22Rv1 (cell line): ENCODE results near the gene ZNF608.

Experiments
- H3K27ac ChIP-seq: fragments of 450-650 bp; 2 replicates; pipeline ENCODE4 v1.5.1; 2017
- ZFX ChIP-seq: fragments of 450-650 bp; IDR thresholded peaks from 2 replicates; pipeline ENCODE4 v1.6.1; 2017; ENCODE audit warnings: antibody characterized with exemption, borderline replicate concordance
- TF ChIP-seq, protein P1 (sequence below): fragments of 450-650 bp; IDR thresholded peaks from 2 replicates; pipeline ENCODE4 v1.5.1; 2017; ENCODE audit warnings: mild to moderate bottlenecking

The ZNF608 gene

DNA sequence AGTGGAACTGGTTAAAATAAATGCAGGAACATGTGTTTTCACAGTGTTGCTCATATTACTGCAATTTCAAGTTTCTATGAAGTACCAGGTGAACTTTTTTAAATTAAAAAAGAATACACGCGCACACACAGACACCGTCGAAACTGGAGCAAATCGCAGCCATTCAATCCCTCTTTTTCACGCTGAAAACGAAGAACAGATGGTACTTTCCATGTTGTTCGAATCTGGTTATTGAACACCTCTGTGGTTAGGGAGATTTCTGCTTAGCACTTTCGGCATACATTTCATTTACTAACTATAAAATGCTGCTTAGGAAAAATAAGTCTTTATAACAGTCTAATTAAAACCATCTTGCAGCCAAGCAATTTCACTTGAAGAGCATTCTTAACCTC is 6.8 kb downstream of the ZNF608 start:
- H3K27ac ChIP-seq, result no peak overlapping the region
- no peak for TF ChIP-seq ZFX
- TF ChIP-seq, protein P1, sequence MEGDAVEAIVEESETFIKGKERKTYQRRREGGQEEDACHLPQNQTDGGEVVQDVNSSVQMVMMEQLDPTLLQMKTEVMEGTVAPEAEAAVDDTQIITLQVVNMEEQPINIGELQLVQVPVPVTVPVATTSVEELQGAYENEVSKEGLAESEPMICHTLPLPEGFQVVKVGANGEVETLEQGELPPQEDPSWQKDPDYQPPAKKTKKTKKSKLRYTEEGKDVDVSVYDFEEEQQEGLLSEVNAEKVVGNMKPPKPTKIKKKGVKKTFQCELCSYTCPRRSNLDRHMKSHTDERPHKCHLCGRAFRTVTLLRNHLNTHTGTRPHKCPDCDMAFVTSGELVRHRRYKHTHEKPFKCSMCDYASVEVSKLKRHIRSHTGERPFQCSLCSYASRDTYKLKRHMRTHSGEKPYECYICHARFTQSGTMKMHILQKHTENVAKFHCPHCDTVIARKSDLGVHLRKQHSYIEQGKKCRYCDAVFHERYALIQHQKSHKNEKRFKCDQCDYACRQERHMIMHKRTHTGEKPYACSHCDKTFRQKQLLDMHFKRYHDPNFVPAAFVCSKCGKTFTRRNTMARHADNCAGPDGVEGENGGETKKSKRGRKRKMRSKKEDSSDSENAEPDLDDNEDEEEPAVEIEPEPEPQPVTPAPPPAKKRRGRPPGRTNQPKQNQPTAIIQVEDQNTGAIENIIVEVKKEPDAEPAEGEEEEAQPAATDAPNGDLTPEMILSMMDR, result no peak

GRCh38 chr5:124738681-124739633 is 7.5 kb downstream of the ZNF608 start:
- no peak for TF ChIP-seq ZFX
- TF ChIP-seq, protein P1, result no peak
- no peak overlapping the region for H3K27ac ChIP-seq

DNA sequence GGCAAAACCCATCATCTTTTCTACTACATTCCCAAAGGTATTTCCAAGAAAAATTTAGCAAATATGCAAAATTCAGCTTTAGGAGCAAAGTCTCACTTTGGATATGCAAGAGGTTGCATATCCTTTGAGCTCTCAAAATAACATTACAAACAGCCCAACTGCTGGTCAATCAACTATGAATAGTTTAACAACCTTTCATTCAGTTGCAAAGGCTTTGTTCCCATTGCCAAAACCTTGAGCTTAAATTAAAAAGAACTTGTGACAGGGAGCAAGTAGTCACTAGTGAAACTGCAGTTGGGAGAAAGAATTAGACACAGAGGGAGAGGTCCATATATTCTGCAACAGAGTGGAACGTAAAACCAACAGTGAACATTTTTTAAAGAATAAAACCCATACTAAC is 8.8 kb downstream of the ZNF608 start:
- TF ChIP-seq, protein P1, result no peak
- no peak for TF ChIP-seq ZFX
- H3K27ac ChIP-seq, result no peak overlapping the region

- no peak overlapping the region for H3K27ac ChIP-seq
These were observed 9.6 kb downstream of the ZNF608 start for GRCh38 chr5:124736805-124737188.

GRCh38 chr5:124736082-124736804 is 10.2 kb downstream of the ZNF608 start:
- TF ChIP-seq, protein P1, result no peak
- no peak for TF ChIP-seq ZFX

More at GRCh38 chr5:124736805-124737188, 9.6 kb downstream of the ZNF608 start:
- TF ChIP-seq ZFX, result no peak
- TF ChIP-seq, protein P1, result no peak

GRCh38 chr5:124735169-124735858 is 11.1 kb downstream of the ZNF608 start:
- no peak overlapping the region for H3K27ac ChIP-seq
- no peak for TF ChIP-seq ZFX
- TF ChIP-seq, protein P1, result no peak

More at GRCh38 chr5:124736082-124736804, 10.2 kb downstream of the ZNF608 start:
- H3K27ac ChIP-seq, result no peak overlapping the region
